ENCODE measurements around the gene TMEFF2. TPM values are rescaled to one million over a fixed set of nuclear protein-coding genes. Genes with fewer than 3 reads are reported as not detected.

The TMEFF2 gene
- total RNA-seq, 1 experiment from 2014 or later = not detected

DNA sequence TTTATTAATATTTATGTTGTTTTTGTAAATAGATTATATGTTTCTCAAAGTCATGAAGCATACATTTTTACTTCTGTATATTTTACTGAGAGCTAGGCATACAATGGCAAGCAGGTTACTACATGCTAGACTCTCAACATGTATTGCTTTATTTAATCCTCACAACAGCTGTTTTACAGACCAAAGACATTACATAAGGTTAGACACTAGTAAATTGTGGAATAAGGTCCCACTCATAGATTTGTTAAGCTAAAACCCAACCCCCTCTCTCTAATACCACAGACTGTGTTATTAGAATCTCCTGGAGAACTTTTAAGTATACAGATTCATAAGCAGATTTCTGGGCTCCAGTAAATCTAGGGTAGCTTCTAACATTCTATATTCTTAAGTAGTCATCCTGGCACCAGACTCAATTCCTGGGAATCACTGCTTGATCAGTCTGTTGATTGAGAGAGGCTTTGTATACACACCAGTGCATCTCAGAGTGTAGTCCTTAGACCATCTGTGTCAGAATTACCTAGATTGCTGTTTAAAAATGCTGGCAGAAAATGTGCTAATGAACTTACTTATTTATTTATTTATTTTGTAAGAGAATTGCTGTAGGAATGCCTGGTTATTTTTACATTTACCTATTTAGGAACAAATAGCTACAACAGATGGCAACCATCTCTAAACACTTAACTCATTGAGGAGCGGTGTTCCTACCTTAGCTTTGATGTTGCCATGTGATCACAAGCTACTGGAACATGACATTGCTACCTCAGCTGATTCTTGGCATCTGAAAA, 194.3 kb downstream of the TMEFF2 start:
- intact Hi-C loops (cut with micrococcal nuclease; ENCODE audit: unreplicated experiment) = no loop called here
- CTCF ChIA-PET = no interaction called here
- no peak overlapping the region for H3K4me3 Mint-ChIP-seq (ENCODE audit: low read depth, unreplicated experiment)
- TF ChIP-seq, protein P1, sequence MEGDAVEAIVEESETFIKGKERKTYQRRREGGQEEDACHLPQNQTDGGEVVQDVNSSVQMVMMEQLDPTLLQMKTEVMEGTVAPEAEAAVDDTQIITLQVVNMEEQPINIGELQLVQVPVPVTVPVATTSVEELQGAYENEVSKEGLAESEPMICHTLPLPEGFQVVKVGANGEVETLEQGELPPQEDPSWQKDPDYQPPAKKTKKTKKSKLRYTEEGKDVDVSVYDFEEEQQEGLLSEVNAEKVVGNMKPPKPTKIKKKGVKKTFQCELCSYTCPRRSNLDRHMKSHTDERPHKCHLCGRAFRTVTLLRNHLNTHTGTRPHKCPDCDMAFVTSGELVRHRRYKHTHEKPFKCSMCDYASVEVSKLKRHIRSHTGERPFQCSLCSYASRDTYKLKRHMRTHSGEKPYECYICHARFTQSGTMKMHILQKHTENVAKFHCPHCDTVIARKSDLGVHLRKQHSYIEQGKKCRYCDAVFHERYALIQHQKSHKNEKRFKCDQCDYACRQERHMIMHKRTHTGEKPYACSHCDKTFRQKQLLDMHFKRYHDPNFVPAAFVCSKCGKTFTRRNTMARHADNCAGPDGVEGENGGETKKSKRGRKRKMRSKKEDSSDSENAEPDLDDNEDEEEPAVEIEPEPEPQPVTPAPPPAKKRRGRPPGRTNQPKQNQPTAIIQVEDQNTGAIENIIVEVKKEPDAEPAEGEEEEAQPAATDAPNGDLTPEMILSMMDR (IDR thresholded peaks at IDR 0.05; ENCODE audit: unreplicated experiment) = no peak
- H3K9me3 Mint-ChIP-seq (ENCODE audit: low read depth, unreplicated experiment) = no peaks in the 10 kb centered on the region
- H3K27ac Mint-ChIP-seq (ENCODE audit: unreplicated experiment) = no peak overlapping the region
- DNase-seq = no peak
- H3K4me1 Mint-ChIP-seq (ENCODE audit: low read depth, unreplicated experiment) = no peaks in the 10 kb centered on the region
- BruUV-seq (replicated peaks) = no TSS peak
- no peaks in the 10 kb centered on the region for H3K27me3 Mint-ChIP-seq (ENCODE audit: unreplicated experiment)
- H3K36me3 Mint-ChIP-seq (ENCODE audit: insufficient read depth, unreplicated experiment) = no peaks in the 10 kb centered on the region

DNA sequence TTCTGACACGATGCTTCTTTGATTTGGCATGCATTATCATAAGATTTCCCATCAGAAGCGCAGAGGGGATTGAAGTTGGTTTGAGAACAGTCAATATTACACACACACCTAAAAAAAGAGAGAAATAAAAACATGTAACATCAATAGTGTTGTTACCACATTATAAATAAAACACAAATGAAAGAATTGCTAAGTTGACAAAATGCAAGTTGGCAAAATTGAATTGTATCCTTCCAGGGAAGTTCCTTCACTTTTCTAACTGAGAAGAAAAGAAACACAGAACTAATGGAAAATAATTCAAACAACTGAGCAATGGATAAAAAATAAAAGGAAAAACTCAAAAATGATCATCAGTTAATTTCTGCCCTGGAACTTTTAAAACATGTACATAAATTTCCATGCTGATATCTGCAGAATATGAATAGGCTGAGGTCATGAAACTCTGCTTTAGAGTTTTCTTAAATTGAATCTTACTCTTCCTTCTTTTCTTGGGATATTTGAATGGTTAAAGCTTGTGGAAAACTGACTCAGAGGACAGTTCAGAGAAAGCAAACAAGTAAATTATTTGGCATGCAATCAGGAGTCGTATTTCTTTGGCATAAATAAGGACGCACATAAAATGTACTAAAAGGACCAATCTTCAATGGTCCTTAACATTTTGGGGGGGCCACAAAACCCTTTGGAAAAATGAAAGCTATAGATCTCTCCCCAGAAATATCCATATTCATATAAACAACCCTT, 195.5 kb downstream of the TMEFF2 start:
- CTCF ChIA-PET = no interaction called here
- H3K36me3 Mint-ChIP-seq (ENCODE audit: insufficient read depth, unreplicated experiment) = no peaks in the 10 kb centered on the region
- no peaks in the 10 kb centered on the region for H3K4me1 Mint-ChIP-seq (ENCODE audit: low read depth, unreplicated experiment)
- H3K4me3 Mint-ChIP-seq (ENCODE audit: low read depth, unreplicated experiment) = no peak overlapping the region
- H3K27ac Mint-ChIP-seq (ENCODE audit: unreplicated experiment) = no peak overlapping the region
- no peak for DNase-seq
- intact Hi-C loops (cut with micrococcal nuclease; ENCODE audit: unreplicated experiment) = no loop called here
- TF ChIP-seq, protein P1 (IDR thresholded peaks at IDR 0.05; ENCODE audit: unreplicated experiment) = no peak
- H3K27me3 Mint-ChIP-seq (ENCODE audit: unreplicated experiment) = no peaks in the 10 kb centered on the region
- H3K9me3 Mint-ChIP-seq (ENCODE audit: low read depth, unreplicated experiment) = no peaks in the 10 kb centered on the region
- BruUV-seq (replicated peaks) = no TSS peak

DNA sequence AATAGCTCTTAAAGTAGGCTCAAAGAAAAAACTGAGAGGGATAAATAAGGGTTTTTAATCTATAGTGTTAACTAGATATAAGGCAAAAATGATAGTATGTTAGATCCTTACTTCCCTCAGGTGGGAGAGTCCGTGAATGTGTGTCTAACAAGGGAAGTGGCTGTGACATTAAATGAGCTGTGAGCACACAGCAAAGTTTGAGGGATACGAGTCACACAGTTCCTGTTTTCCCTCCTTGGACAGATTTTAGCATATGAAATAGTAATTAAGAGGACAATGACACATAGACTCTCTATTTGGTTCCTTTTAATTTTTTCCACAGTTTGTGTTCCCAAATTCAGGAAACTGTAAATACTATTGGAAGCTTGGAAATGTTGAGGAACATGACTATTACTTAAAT, 199.4 kb downstream of the TMEFF2 start:
- Mint-ChIP-seq H3K4me1 (ENCODE audit: low read depth, unreplicated experiment) (no peaks in the 10 kb centered on the region), H3K27me3 (ENCODE audit: unreplicated experiment) (no peaks in the 10 kb centered on the region), H3K36me3 (ENCODE audit: insufficient read depth, unreplicated experiment) (no peaks in the 10 kb centered on the region), H3K4me3 (ENCODE audit: low read depth, unreplicated experiment) (no peak overlapping the region), H3K27ac (ENCODE audit: unreplicated experiment) (no peak overlapping the region), H3K9me3 (ENCODE audit: low read depth, unreplicated experiment) (no peaks in the 10 kb centered on the region)
- intact Hi-C loops (cut with micrococcal nuclease; ENCODE audit: unreplicated experiment) = no loop called here
- TF ChIP-seq, protein P1 (IDR thresholded peaks at IDR 0.05; ENCODE audit: unreplicated experiment) = no peak
- CTCF ChIA-PET = no interaction called here
- DNase-seq = no peak
- BruUV-seq (replicated peaks) = no TSS peak

DNA sequence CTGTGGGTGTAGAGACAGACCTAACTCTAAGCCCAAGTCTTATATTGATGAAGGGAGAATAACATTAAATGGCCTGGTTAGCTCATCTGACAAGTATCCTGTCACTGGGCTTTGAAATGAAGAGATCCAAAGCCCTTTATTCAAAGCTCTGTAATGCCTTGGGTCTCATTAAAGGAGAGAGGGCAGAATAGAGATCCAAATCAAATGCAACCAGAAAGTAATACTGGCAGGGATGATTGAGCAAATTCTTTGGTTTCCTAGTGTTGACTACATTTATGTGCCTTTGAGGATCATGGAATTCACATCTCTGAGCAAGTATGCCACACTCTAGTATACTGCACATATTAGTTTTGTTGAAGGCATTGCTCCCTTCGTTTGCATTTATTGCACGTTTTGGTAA, 200.0 kb downstream of the TMEFF2 start:
- H3K27ac Mint-ChIP-seq (ENCODE audit: unreplicated experiment) = no peak overlapping the region
- no peaks in the 10 kb centered on the region for H3K9me3 Mint-ChIP-seq (ENCODE audit: low read depth, unreplicated experiment)
- H3K4me1 Mint-ChIP-seq (ENCODE audit: low read depth, unreplicated experiment) = no peaks in the 10 kb centered on the region
- H3K36me3 Mint-ChIP-seq (ENCODE audit: insufficient read depth, unreplicated experiment) = no peaks in the 10 kb centered on the region
- CTCF ChIA-PET = no interaction called here
- BruUV-seq (replicated peaks) = no TSS peak
- TF ChIP-seq, protein P1 (IDR thresholded peaks at IDR 0.05; ENCODE audit: unreplicated experiment) = no peak
- intact Hi-C loops (cut with micrococcal nuclease; ENCODE audit: unreplicated experiment) = no loop called here
- no peaks in the 10 kb centered on the region for H3K27me3 Mint-ChIP-seq (ENCODE audit: unreplicated experiment)
- no peak overlapping the region for H3K4me3 Mint-ChIP-seq (ENCODE audit: low read depth, unreplicated experiment)
- DNase-seq = no peak
